ENCODE measurements around the gene DCDC2C. TPM values are rescaled to one million over a fixed set of nuclear protein-coding genes. Genes with fewer than 3 reads are reported as not detected.

The DCDC2C gene
- polyA plus RNA-seq, 3 donors, result not detected

DNA sequence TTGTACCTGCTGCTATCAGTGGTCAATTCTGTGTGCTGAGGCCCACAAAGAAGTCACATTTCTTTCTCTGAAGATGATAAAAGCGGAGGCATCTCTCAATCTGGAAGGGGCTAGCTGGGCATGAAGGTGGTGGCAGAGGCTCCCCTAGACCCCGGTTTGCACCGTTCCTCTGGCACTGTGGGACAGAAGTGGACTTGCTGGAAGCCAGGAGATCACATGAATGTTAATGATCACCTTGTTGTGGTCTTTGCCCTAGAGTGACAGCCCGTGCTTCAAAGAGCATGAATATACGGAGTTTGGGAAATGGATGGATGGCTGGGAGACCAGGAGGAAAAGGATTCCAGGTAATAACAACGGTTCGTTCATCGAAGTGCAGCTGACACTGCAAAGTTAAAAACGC, 25.2 kb upstream of the DCDC2C start:
- H3K9me3 Mint-ChIP-seq, result peaks cover 0 to 2% (median 0%) of the 10 kb centered on the region in 7 donors
- Histone ChIP-seq H3K9me3 (replicated peaks in 1 of 2; ENCODE audit: control insufficient read depth in 1 of 2, insufficient read depth in 1 of 2, low read length in 2 of 2) (no peaks in the 10 kb centered on the region), H3K79me2 (ENCODE audit: insufficient read depth, low read length) (no peaks in the 10 kb centered on the region), H3K4me1 (ENCODE audit: control insufficient read depth in 1 of 2, insufficient read depth in 2 of 2, low read length in 2 of 2) (no peaks in the 10 kb centered on the region), H3K36me3 (replicated peaks in 1 of 2; ENCODE audit: control insufficient read depth in 1 of 2, insufficient read depth in 2 of 2, low read length in 2 of 2) (no peaks in the 10 kb centered on the region), H3K4me2 (replicated peaks; ENCODE audit: extremely low read depth, low read length, poor library complexity, severe bottlenecking) (no peak overlapping the region), H3K9ac (ENCODE audit: insufficient read depth, low read length, poor library complexity, severe bottlenecking) (no peak overlapping the region), H3K4me3 (replicated peaks in 1 of 3; ENCODE audit: low read depth in 2 of 3, low read length in 3 of 3) (no peak overlapping the region), H2AFZ (ENCODE audit: insufficient read depth, low read depth, low read length, poor library complexity, severe bottlenecking) (no peak overlapping the region), H4K20me1 (ENCODE audit: insufficient read depth, low read length) (no peaks in the 10 kb centered on the region), H3K27me3 (ENCODE audit: control insufficient read depth in 2 of 2, insufficient read depth in 2 of 2, low read length in 2 of 2) (no peaks in the 10 kb centered on the region), H3K27ac (ENCODE audit: low read depth in 1 of 2, low read length in 2 of 2) (no peak overlapping the region)
- H3K4me1 Mint-ChIP-seq, result no peaks in the 10 kb centered on the region
- no peaks in the 10 kb centered on the region for H3K36me3 Mint-ChIP-seq
- no peak overlapping the region for H3K27ac Mint-ChIP-seq
- TF ChIP-seq, protein P1, sequence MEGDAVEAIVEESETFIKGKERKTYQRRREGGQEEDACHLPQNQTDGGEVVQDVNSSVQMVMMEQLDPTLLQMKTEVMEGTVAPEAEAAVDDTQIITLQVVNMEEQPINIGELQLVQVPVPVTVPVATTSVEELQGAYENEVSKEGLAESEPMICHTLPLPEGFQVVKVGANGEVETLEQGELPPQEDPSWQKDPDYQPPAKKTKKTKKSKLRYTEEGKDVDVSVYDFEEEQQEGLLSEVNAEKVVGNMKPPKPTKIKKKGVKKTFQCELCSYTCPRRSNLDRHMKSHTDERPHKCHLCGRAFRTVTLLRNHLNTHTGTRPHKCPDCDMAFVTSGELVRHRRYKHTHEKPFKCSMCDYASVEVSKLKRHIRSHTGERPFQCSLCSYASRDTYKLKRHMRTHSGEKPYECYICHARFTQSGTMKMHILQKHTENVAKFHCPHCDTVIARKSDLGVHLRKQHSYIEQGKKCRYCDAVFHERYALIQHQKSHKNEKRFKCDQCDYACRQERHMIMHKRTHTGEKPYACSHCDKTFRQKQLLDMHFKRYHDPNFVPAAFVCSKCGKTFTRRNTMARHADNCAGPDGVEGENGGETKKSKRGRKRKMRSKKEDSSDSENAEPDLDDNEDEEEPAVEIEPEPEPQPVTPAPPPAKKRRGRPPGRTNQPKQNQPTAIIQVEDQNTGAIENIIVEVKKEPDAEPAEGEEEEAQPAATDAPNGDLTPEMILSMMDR (IDR thresholded peaks at IDR 0.05), result no peak
- WGBS (ENCODE audit: insufficient coverage), result 84% methylated on average over 9 of the region's 9 CpGs
- peaks cover 0 to 6% (median 5%) of the 10 kb centered on the region in 3 donors for H3K27me3 Mint-ChIP-seq (ENCODE audit: low read depth in 3 of 3)
- H3K4me3 Mint-ChIP-seq, result no peak overlapping the region
- no peak for DNase-seq
- intact Hi-C loops (cut with micrococcal nuclease), result no loop called here

DNA sequence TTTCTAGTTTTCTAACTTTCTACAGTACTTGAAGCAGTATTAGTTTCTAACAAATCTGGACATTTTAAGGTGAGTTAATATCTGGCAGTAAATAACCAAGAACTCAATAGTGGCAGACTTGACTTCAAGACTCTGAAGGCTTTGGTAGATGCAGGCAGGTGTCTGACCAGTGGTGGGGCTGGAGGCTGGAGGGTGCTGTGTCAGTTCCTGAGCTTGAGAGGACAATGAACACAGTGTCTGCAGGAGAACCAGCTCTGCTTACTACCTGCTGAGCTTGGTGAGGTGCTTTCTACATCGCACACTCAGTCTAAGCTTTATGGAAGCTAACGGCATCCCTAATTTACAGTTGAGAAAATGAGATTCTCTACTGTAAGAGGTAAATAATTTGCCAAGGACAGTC, 24.2 kb upstream of the DCDC2C start:
- Mint-ChIP-seq H3K9me3 (peaks cover 0 to 2% (median 0%) of the 10 kb centered on the region in 7 donors), H3K4me1 (no peaks in the 10 kb centered on the region), H3K27me3 (ENCODE audit: low read depth in 3 of 3) (peaks cover 0 to 6% (median 4%) of the 10 kb centered on the region in 3 donors), H3K4me3 (no peak overlapping the region), H3K27ac (no peak overlapping the region), H3K36me3 (no peaks in the 10 kb centered on the region)
- intact Hi-C loops (cut with micrococcal nuclease), result no loop called here
- Histone ChIP-seq H3K27ac (ENCODE audit: low read depth in 1 of 2, low read length in 2 of 2) (no peak overlapping the region), H3K27me3 (ENCODE audit: control insufficient read depth in 2 of 2, insufficient read depth in 2 of 2, low read length in 2 of 2) (no peaks in the 10 kb centered on the region), H3K4me1 (ENCODE audit: control insufficient read depth in 1 of 2, insufficient read depth in 2 of 2, low read length in 2 of 2) (no peaks in the 10 kb centered on the region), H3K9me3 (replicated peaks in 1 of 2; ENCODE audit: control insufficient read depth in 1 of 2, insufficient read depth in 1 of 2, low read length in 2 of 2) (no peaks in the 10 kb centered on the region), H3K4me3 (replicated peaks in 1 of 3; ENCODE audit: low read depth in 2 of 3, low read length in 3 of 3) (no peak overlapping the region), H3K4me2 (replicated peaks; ENCODE audit: extremely low read depth, low read length, poor library complexity, severe bottlenecking) (no peak overlapping the region), H3K36me3 (replicated peaks in 1 of 2; ENCODE audit: control insufficient read depth in 1 of 2, insufficient read depth in 2 of 2, low read length in 2 of 2) (no peaks in the 10 kb centered on the region), H2AFZ (ENCODE audit: insufficient read depth, low read depth, low read length, poor library complexity, severe bottlenecking) (no peak overlapping the region), H4K20me1 (ENCODE audit: insufficient read depth, low read length) (no peaks in the 10 kb centered on the region), H3K9ac (ENCODE audit: insufficient read depth, low read length, poor library complexity, severe bottlenecking) (no peak overlapping the region), H3K79me2 (ENCODE audit: insufficient read depth, low read length) (no peaks in the 10 kb centered on the region)
- DNase-seq, result no peak
- WGBS (ENCODE audit: insufficient coverage), result 80% methylated on average over 1 of the region's 2 CpGs
- TF ChIP-seq, protein P1 (IDR thresholded peaks at IDR 0.05), result no peak

Measured in CD14-positive monocyte (primary cell).